Aorta (tissue), 5 donors: Measurements from ENCODE around the gene NRTN. TPM values are rescaled to one million over a fixed set of nuclear protein-coding genes. Genes with fewer than 3 reads are reported as not detected.
"Not testable (repeated sequence)": the region's sequence is repeated elsewhere in the genome, so short reads cannot be mapped to it uniquely, and the experiment has no call there.

Experiments
- ATAC-seq: fragments of 200-7000 bp; cut with Tn5 transposase; one replicate; pipeline ENCODE4 v1.9.1; 2022; ENCODE audit warnings: moderate library complexity; ENCODE audit not compliant: low FRiP score
- DNase-seq, 2 donors: peaks; one replicate each; pipeline ENCODE4 v3.0.0-alpha.2; 2020
- H3K27ac ChIP-seq, 2 donors: one replicate each; pipeline ENCODE4 v1.5.1; 2013; ENCODE audit warnings: low read length in 2 of 2, mild to moderate bottlenecking in 2 of 2, moderate library complexity in 2 of 2, control low read depth in 1 of 2, inconsistent platforms in 1 of 2, low read depth in 1 of 2
- H3K27me3 ChIP-seq, 2 donors: one replicate each; pipeline ENCODE4 v1.6.1; 2013; ENCODE audit warnings: control low read depth in 1 of 2, low read length in 1 of 2, mild to moderate bottlenecking in 1 of 2, moderate library complexity in 1 of 2; ENCODE audit not compliant: insufficient read depth in 2 of 2, control insufficient read depth in 1 of 2
- H3K36me3 ChIP-seq, 2 donors: one replicate each; pipeline ENCODE4 v1.6.1; 2013; ENCODE audit warnings: control low read depth in 1 of 2, low read length in 1 of 2, mild to moderate bottlenecking in 1 of 2; ENCODE audit not compliant: insufficient read depth in 2 of 2, control insufficient read depth in 1 of 2
- H3K4me1 ChIP-seq, 2 donors: one replicate each; pipeline ENCODE4 v1.6.1; 2013; ENCODE audit warnings: low read length in 2 of 2, control low read depth in 1 of 2, mild to moderate bottlenecking in 1 of 2, moderate library complexity in 1 of 2; ENCODE audit not compliant: insufficient read depth in 2 of 2, control insufficient read depth in 1 of 2
- H3K4me3 ChIP-seq, 2 donors: one replicate each; pipeline ENCODE4 v1.5.1; 2013; ENCODE audit warnings: low read length in 2 of 2, control low read depth in 1 of 2, mild to moderate bottlenecking in 1 of 2
- H3K9me3 ChIP-seq: one replicate; pipeline ENCODE4 v1.6.1; 2013; ENCODE audit warnings: mild to moderate bottlenecking, low read length; ENCODE audit not compliant: control insufficient read depth
- WGBS, 2 donors: extraction: QIAGEN DNeasy Blood & Tissue Kit; methylation state at CpG; one replicate each; pipeline ENCODE4 v1.1.7; 2013; 5-methylcytosine and 5-hydroxymethylcytosine counted together
- intact Hi-C, 2 donors: fragments of 100-400 bp; cut with DNase I; formaldehyde crosslinking; loops; one replicate each; pipeline versions ENCODE4 v1.14.2 to v1.15.0; 2022
- polyA plus RNA-seq, 2 donors: library from polyadenylated mRNA; stranded (reverse); fragments of 200-250 nt; gene quantifications; one replicate each; pipeline ENCODE4 v1.2.3, GENCODE V29; 2013
- total RNA-seq, 2 donors: library from RNA; stranded (reverse); fragmentation: NEBNext Ultra II Directional; extraction: Animal tissue kit (Norgen Biotek cat#: 25700); gene quantifications; one replicate each; pipeline ENCODE4 v1.2.1, GENCODE V29; 2021
- donor health status: healthy with polysubstance abuse.
- donor health status: Bipolar disorder and iron deficiency.
- donor health status: DM: no; HTN: no; CAD: no.
- donor health status: DM: no; HTN: no; CAD: no.
- donor health status: DM: yes; HTN: yes; CAD: no.

The NRTN gene
- total and polyA plus RNA-seq, 4 donors: 1.1 TPM; not detected in 3

- H3K27me3 ChIP-seq: no peaks in the 10 kb centered on the region
- no peak for ATAC-seq
- 81 to 84% methylated on average over 9 of the region's 9 CpGs for WGBS, 2 donors
- no peaks in the 10 kb centered on the region for H3K4me1 ChIP-seq
- intact Hi-C loops: no loop called here
- no peak overlapping the region for H3K4me3 ChIP-seq
- H3K36me3 ChIP-seq: no peaks in the 10 kb centered on the region
- no peak overlapping the region for H3K27ac ChIP-seq
- no peak for DNase-seq
- H3K9me3 ChIP-seq: no peaks in the 10 kb centered on the region
These were observed 59.3 kb downstream of the NRTN start for GRCh38 chr19:5864013-5864720.

GRCh38 chr19:5864725-5865486 lies 60.0 kb downstream of the NRTN start:
- Histone ChIP-seq H3K4me1 (no peaks in the 10 kb centered on the region), H3K27me3 (no peaks in the 10 kb centered on the region), H3K4me3 (no peak overlapping the region), H3K27ac (no peak overlapping the region), H3K9me3 (no peaks in the 10 kb centered on the region), H3K36me3 (no peaks in the 10 kb centered on the region)
- 82 to 87% methylated on average over 14 of the region's 14 CpGs for WGBS, 2 donors
- ATAC-seq: no peak
- DNase-seq: no peak
- intact Hi-C loops: no loop called here

- intact Hi-C loops: no loop called here
- ATAC-seq (no peak), DNase-seq (no peak)
- H3K9me3 ChIP-seq: no peaks in the 10 kb centered on the region
- H3K27ac ChIP-seq: no peak overlapping the region
- 84 to 90% methylated on average over 11 of the region's 11 CpGs for WGBS, 2 donors
- no peaks in the 10 kb centered on the region for H3K27me3 ChIP-seq
- H3K36me3 ChIP-seq: no peaks in the 10 kb centered on the region
- H3K4me1 ChIP-seq: no peaks in the 10 kb centered on the region
- no peak overlapping the region for H3K4me3 ChIP-seq
These were observed 60.9 kb downstream of the NRTN start for GRCh38 chr19:5865772-5866171.

DNA sequence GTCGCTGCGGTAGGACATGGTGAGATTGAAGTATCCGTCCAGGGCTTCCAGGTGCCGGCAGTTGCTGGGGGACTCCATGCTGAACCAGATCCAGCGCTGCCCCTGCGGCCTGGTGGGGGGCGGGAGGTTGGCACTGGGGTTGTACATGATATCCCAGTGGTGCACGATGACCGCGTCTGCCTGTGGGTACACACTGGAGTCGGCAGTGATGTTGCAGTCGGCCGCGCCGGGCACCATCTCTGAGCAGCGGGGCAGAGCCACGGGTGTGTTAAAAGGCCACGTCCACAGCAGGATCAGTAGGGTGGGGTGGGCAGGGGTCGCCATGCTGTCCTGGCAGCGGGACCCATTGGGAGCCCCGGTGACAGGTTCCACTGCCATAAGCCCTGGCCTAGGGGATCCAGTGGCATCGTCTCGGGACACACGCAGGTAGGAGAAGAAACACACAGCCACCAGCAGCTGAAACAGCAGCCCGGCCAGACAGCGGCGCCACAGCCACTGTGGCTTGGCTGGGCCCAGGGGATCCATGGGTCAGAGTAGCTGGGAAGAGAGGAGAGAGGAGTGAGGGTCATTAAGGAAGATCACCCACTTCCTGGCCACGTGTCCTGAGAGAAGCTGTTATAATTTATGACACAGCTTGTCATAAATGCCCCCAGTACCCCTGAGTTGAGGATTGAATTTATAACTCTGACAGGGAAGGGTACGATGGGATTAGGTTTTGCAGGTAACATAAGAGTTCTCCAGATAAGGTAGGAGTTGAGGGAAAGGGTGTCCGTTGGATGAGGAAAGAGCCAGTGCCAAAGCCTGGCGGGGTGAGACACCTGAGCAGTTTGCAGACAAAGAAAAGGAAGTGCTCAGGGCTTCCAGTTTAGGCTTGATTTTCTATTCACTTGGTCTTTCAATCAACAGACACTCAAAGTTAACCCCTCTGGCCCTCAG lies 62.6 kb downstream of the NRTN start:
- intact Hi-C loops: no loop called here
- DNase-seq (no peak), ATAC-seq (no peak)
- WGBS, 2 donors: 84 to 86% methylated on average over 29 to 31 of the region's 31 CpGs
- no peaks in the 10 kb centered on the region for H3K9me3 ChIP-seq
- no peaks in the 10 kb centered on the region for H3K4me1 ChIP-seq
- H3K36me3 ChIP-seq: no peaks in the 10 kb centered on the region
- H3K27me3 ChIP-seq: no peaks in the 10 kb centered on the region
- H3K4me3 ChIP-seq: no peak overlapping the region
- no peak overlapping the region for H3K27ac ChIP-seq

DNA sequence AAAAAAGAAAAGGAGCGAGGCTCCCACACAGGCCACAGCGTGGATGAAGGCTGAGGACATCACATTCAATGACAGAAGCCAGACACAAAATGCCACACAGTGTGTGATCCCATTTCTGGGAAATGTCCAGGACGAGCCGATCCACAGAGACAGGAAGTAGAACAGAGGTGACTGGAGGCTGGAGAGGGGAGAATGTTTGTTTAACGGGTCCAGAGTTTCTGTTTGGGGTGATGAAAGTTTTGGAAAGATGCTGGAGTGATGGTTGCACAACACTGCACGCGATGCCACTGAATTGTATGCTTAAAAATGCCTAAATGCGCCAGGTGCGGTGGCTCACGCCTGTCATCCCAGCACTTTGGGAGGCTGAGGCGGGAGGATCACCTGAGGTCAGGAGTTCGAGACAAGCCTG lies 66.1 kb downstream of the NRTN start:
- H3K27ac ChIP-seq: no peak overlapping the region

DNA sequence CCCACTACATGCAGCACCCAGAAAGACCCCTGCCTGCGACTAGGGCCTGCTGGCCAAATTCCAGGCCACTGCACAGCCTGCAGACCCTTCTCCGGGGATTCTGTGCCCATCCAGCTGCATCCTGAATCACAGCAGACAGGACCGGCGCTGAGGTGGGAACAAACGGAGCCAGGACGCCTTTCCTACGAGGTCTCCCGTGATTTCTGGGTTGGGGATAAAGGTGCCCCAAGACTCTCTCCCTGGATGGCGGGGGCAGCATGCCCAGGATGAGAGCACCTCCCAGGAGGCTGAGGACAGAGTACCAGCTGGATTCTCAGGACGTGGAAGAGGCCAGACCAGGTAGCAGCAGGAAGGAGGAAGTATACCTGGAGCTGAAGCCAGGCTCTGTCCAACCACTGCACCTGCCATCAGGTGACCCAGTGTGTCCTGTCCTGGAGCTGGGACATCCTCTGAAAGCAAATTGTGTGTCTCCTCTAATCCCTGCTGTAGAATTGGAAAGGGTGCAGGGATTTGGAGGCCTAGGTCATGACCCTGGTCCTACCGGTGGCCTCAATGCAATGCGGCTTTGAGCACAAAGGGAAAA lies 68.8 kb downstream of the NRTN start:
- intact Hi-C loops: no loop called here
- Histone ChIP-seq H3K4me3 (no peak overlapping the region), H3K36me3 (no peaks in the 10 kb centered on the region), H3K27ac (no peak overlapping the region), H3K27me3 (no peaks in the 10 kb centered on the region), H3K9me3 (no peaks in the 10 kb centered on the region), H3K4me1 (no peaks in the 10 kb centered on the region)
- no peak for DNase-seq
- ATAC-seq: no peak
- WGBS, 2 donors: 89% methylated on average over 12 of the region's 12 CpGs

More for the DNA sequence above, 66.1 kb downstream of the NRTN start:
- Histone ChIP-seq H3K36me3 (no peaks in the 10 kb centered on the region), H3K9me3 (no peaks in the 10 kb centered on the region), H3K4me1 (no peaks in the 10 kb centered on the region), H3K27me3 (no peaks in the 10 kb centered on the region), H3K4me3 (no peak overlapping the region)
- no peak for ATAC-seq
- no peak for DNase-seq
- 71 to 76% methylated on average over 12 of the region's 12 CpGs for WGBS, 2 donors
- intact Hi-C loops: no loop called here

GRCh38 chr19:5874496-5874895 lies 69.6 kb downstream of the NRTN start:
- H3K36me3 ChIP-seq, H3K4me3 ChIP-seq, H3K9me3 ChIP-seq, intact Hi-C loops, H3K4me1 ChIP-seq, H3K27me3 ChIP-seq, ATAC-seq, H3K27ac ChIP-seq, DNase-seq: not testable (repeated sequence)
- WGBS, 2 donors: 86 to 88% methylated on average over 7 of the region's 7 CpGs

DNA sequence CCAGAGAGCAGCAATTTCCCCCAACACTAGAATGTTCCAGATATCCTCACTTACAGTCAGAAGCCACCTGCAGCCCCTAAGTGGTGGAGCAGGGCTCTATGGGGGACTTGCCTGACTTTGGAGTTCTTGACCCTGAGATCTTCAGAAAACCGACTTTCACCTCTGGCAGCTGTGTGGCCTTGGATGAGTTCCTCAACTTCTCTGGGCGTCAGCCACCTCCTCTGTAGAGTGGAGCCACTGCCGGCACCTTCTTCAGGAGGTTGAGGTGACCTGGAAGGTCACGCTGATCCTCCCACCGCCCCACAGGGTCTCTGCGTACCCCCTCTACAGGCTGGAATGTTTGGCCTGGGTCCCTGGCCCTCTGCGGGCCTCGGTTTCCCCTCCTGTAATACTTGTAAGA lies 72.6 kb downstream of the NRTN start:
- ATAC-seq (no peak), DNase-seq (no peak)
- no peaks in the 10 kb centered on the region for H3K36me3 ChIP-seq
- H3K27ac ChIP-seq: no peak overlapping the region
- H3K4me3 ChIP-seq: no peak overlapping the region
- no peaks in the 10 kb centered on the region for H3K27me3 ChIP-seq
- H3K4me1 ChIP-seq: no peaks in the 10 kb centered on the region
- 83 to 88% methylated on average over 8 of the region's 8 CpGs for WGBS, 2 donors
- no peaks in the 10 kb centered on the region for H3K9me3 ChIP-seq
- intact Hi-C loops: no loop called here
